HepG2 (cell line): ENCODE measurements around the gene MTHFD2. TPM values are rescaled to one million over a fixed set of nuclear protein-coding genes. Genes with fewer than 3 reads are reported as not detected.

Experiments used
- CCDC6 ChIP-seq: sonication (generic); formaldehyde crosslinking; IDR thresholded peaks from 2 replicates; pipeline ENCODE4 v1.8.1; 2022; ENCODE audit warnings: mild to moderate bottlenecking, missing genetic modification reagents, moderate library complexity
- EP300 ChIP-seq, 3 experiments: sonication (generic) in 1 of 3; formaldehyde crosslinking in 1 of 3; IDR thresholded peaks; 2 replicates each; pipeline versions ENCODE4 v1.5.1 to v1.6.1; 2011 to 2020; ENCODE audit warnings: low read depth in 2 of 3, low read length in 2 of 3, borderline replicate concordance in 1 of 3, improper control_type of control experiment in 1 of 3, mild to moderate bottlenecking in 1 of 3, missing genetic modification reagents in 1 of 3, moderate library complexity in 1 of 3
- KDM5A ChIP-seq: fragments of 200-600 bp; sonication (generic); IDR thresholded peaks from 2 replicates; pipeline ENCODE4 v1.7.0; 2018; ENCODE audit warnings: antibody characterized with exemption, mild to moderate bottlenecking, low read length, borderline replicate concordance
- KLF6 ChIP-seq: IDR thresholded peaks from 2 replicates; pipeline ENCODE4 v1.8.0; 2016; ENCODE audit warnings: missing biosample characterization, missing genetic modification reagents
- NR2F6 ChIP-seq, 2 experiments: IDR thresholded peaks; 2 replicates each; pipeline ENCODE4 v1.6.1; 2016; ENCODE audit warnings: antibody characterized with exemption in 1 of 2, mild to moderate bottlenecking in 1 of 2
- SIX1 ChIP-seq: sonication (generic); formaldehyde crosslinking; IDR thresholded peaks from 2 replicates; pipeline ENCODE4 v1.4.0; 2020; ENCODE audit warnings: missing genetic modification reagents, borderline replicate concordance
- TBP ChIP-seq: sonication (generic); formaldehyde crosslinking; IDR thresholded peaks from 2 replicates; pipeline ENCODE4 v1.5.0; 2020; ENCODE audit warnings: missing genetic modification reagents
- THAP7 ChIP-seq: sonication (generic); formaldehyde crosslinking; IDR thresholded peaks from 2 replicates; pipeline ENCODE4 v1.8.1; 2023; ENCODE audit warnings: mild to moderate bottlenecking, missing genetic modification reagents
- ZNF230 ChIP-seq: sonication (generic); formaldehyde crosslinking; IDR thresholded peaks from 2 replicates; pipeline ENCODE4 v1.4.0; 2020; ENCODE audit warnings: mild to moderate bottlenecking, missing genetic modification reagents
- ZNF329 ChIP-seq: sonication (generic); formaldehyde crosslinking; IDR thresholded peaks from 2 replicates; pipeline ENCODE4 v1.9.0; 2021; ENCODE audit warnings: low read depth, mild to moderate bottlenecking, missing genetic modification reagents
- ZNF570 ChIP-seq: sonication (generic); formaldehyde crosslinking; IDR thresholded peaks from 2 replicates; pipeline ENCODE4 v1.4.0; 2020; ENCODE audit warnings: mild to moderate bottlenecking, missing genetic modification reagents, borderline replicate concordance
- ZNF678 ChIP-seq: sonication (generic); formaldehyde crosslinking; IDR thresholded peaks from 2 replicates; pipeline ENCODE4 v1.4.0; 2020; ENCODE audit warnings: mild to moderate bottlenecking, missing genetic modification reagents
- polyA plus RNA-seq, 8 experiments: library from polyadenylated mRNA; depleted of rRNA in 3 of 8; stranded (reverse) in 7 of 8; unstranded in 1 of 8; fragments of >200 nt; fragmentation: Illumina TruSeq in 4 of 8; extraction: Trizol in 4 of 8; gene quantifications; 2 replicates each; pipeline versions ENCODE4 v1.2.1 to v1.2.3, GENCODE V29; 2011 to 2016; ENCODE audit warnings: low read depth in 4 of 8, missing spikeins in 1 of 8, mixed read lengths in 1 of 8; ENCODE audit not compliant: insufficient read depth in 1 of 8
- total RNA-seq, 5 experiments: library from RNA; depleted of rRNA; stranded (reverse); fragments of >200 nt; fragmentation: Illumina TruSeq; extraction: Trizol; gene quantifications; 2 replicates each; pipeline ENCODE4 v1.2.3, GENCODE V29; 2016; ENCODE audit warnings: low read depth in 1 of 5
- TF ChIP-seq, protein P1 (sequence below): sonication (generic); formaldehyde crosslinking; IDR thresholded peaks from 2 replicates; pipeline ENCODE4 v1.5.0; 2020; ENCODE audit warnings: mild to moderate bottlenecking, missing genetic modification reagents
- TF ChIP-seq, protein P2 (sequence below): sonication (generic); formaldehyde crosslinking; IDR thresholded peaks from 2 replicates; pipeline ENCODE4 v1.5.0; 2020; ENCODE audit warnings: mild to moderate bottlenecking, missing genetic modification reagents
- TF ChIP-seq, protein P3 (sequence below): sonication (generic); formaldehyde crosslinking; IDR thresholded peaks from 2 replicates; pipeline ENCODE4 v1.4.0; 2020; ENCODE audit warnings: low read depth, mild to moderate bottlenecking, missing genetic modification reagents

Gene MTHFD2
- total and polyA plus RNA-seq, 2 of the 13 experiments (the other 11 are each of a cell fraction or from before 2014, with no cell fraction given) = 188 to 269 TPM

DNA sequence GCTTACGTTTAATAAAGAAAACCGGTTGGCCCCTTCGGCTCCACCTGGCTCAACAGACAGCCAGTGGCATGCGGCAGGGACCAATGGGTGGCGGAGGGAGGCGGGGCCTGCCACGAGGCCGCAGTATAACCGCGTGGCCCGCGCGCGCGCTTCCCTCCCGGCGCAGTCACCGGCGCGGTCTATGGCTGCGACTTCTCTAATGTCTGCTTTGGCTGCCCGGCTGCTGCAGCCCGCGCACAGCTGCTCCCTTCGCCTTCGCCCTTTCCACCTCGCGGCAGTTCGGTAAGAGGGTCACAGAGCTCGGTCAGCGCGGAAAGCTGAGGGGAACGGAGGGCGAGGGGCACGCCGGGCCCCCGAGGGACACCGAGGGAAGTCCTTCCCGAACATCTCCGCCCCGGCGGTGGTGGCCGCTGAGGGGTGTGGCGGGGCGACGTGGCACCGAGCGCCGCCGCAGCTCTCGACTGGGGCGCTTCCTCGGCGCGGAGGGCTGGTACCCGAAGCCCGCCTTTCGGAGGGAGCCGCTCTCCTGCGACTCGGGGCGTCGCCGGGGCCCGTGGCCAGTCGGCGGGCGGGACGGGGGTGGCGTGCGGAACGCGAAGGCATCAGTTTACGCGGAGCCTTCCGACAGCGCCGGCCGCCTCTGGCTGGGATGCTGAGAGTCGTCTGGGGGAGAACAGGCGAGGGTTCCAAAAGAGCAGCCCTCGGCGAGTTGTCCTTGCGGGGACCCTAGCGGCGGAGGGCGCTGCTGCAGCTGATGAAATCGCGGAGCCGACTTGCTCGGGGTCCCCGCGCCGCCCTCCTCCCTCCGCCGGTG lies at the start of gene MTHFD2 (continued):
- peak; percentile 12; the same call in 1 of the 2 replicates for TF ChIP-seq KDM5A
- TF ChIP-seq ZNF570 (CRISPR knock-in tag) = 0 out of 2 replicates have a peak, but pooled peaks have one; percentile 83
- no peak for TF ChIP-seq ZNF329 (CRISPR knock-in tag)
- TF ChIP-seq NR2F6 (IDR thresholded peaks at IDR 0.05) = no peak
- TF ChIP-seq NR2F6 (CRISPR knock-in tag; IDR thresholded peaks at IDR 0.05) = peak; percentile 47; the same call in 1 of the 2 replicates
- TF ChIP-seq, protein P1, sequence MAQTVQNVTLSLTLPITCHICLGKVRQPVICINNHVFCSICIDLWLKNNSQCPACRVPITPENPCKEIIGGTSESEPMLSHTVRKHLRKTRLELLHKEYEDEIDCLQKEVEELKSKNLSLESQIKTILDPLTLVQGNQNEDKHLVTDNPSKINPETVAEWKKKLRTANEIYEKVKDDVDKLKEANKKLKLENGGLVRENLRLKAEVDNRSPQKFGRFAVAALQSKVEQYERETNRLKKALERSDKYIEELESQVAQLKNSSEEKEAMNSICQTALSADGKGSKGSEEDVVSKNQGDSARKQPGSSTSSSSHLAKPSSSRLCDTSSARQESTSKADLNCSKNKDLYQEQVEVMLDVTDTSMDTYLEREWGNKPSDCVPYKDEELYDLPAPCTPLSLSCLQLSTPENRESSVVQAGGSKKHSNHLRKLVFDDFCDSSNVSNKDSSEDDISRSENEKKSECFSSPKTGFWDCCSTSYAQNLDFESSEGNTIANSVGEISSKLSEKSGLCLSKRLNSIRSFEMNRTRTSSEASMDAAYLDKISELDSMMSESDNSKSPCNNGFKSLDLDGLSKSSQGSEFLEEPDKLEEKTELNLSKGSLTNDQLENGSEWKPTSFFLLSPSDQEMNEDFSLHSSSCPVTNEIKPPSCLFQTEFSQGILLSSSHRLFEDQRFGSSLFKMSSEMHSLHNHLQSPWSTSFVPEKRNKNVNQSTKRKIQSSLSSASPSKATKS (CRISPR knock-in tag) = no peak
- peak; percentile 97 for TF ChIP-seq ZNF230 (CRISPR knock-in tag)
- TF ChIP-seq ZNF678 (CRISPR knock-in tag) = peak; percentile 79
- TF ChIP-seq, protein P2, sequence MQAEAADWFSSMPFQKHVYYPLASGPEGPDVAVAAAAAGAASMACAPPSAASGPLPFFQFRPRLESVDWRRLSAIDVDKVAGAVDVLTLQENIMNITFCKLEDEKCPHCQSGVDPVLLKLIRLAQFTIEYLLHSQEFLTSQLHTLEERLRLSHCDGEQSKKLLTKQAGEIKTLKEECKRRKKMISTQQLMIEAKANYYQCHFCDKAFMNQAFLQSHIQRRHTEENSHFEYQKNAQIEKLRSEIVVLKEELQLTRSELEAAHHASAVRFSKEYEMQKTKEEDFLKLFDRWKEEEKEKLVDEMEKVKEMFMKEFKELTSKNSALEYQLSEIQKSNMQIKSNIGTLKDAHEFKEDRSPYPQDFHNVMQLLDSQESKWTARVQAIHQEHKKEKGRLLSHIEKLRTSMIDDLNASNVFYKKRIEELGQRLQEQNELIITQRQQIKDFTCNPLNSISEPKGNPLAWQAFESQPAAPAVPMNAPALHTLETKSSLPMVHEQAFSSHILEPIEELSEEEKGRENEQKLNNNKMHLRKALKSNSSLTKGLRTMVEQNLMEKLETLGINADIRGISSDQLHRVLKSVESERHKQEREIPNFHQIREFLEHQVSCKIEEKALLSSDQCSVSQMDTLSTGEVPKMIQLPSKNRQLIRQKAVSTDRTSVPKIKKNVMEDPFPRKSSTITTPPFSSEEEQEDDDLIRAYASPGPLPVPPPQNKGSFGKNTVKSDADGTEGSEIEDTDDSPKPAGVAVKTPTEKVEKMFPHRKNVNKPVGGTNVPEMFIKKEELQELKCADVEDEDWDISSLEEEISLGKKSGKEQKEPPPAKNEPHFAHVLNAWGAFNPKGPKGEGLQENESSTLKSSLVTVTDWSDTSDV = peak; percentile 65; the same call in 1 of the 2 replicates
- TF ChIP-seq EP300 (IDR thresholded peaks at IDR 0.05; ENCODE audit: low read depth in 2 of 2, low read length in 2 of 2) = peak in 1 of 2 experiments; percentile 42; a peak in 1 of 4 replicates
- peak; percentile 42; the same call in 1 of the 2 replicates for TF ChIP-seq EP300 (CRISPR knock-in tag; IDR thresholded peaks at IDR 0.05; ENCODE audit: borderline replicate concordance)
- TF ChIP-seq KLF6 (CRISPR knock-in tag) = peak; percentile 46
- no peak for TF ChIP-seq TBP (CRISPR knock-in tag)
- no peak for TF ChIP-seq SIX1 (CRISPR knock-in tag)
- peak; percentile 85; the same call in 1 of the 2 replicates for TF ChIP-seq THAP7 (CRISPR knock-in tag)
- TF ChIP-seq, protein P3, sequence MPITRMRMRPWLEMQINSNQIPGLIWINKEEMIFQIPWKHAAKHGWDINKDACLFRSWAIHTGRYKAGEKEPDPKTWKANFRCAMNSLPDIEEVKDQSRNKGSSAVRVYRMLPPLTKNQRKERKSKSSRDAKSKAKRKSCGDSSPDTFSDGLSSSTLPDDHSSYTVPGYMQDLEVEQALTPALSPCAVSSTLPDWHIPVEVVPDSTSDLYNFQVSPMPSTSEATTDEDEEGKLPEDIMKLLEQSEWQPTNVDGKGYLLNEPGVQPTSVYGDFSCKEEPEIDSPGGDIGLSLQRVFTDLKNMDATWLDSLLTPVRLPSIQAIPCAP (CRISPR knock-in tag) = 0 out of 2 replicates have a peak, but pooled peaks have one; percentile 64
- TF ChIP-seq CCDC6 (CRISPR knock-in tag) = peak; percentile 97
